Subcutaneous abdominal adipose tissue (tissue), 5 donors: ENCODE results near the gene BCL6.

Experiments
- H3K27ac ChIP-seq: one replicate; pipeline ENCODE4 v1.7.0; 2013; ENCODE audit warnings: low read depth, mild to moderate bottlenecking, inconsistent platforms, low read length, moderate library complexity
- H3K27me3 ChIP-seq, 5 donors: one replicate each; pipeline ENCODE4 v1.7.0; 2013; ENCODE audit warnings: low read length in 5 of 5, inconsistent platforms in 1 of 5; ENCODE audit not compliant: control insufficient read depth in 5 of 5, insufficient read depth in 4 of 5
- H3K36me3 ChIP-seq, 5 donors: one replicate each; pipeline ENCODE4 v1.7.0; 2013; ENCODE audit warnings: low read length in 5 of 5; ENCODE audit not compliant: control insufficient read depth in 5 of 5, insufficient read depth in 5 of 5
- H3K4me1 ChIP-seq, 5 donors: one replicate each; pipeline ENCODE4 v1.7.0; 2013; ENCODE audit warnings: low read length in 5 of 5, mild to moderate bottlenecking in 3 of 5, moderate library complexity in 1 of 5; ENCODE audit not compliant: control insufficient read depth in 5 of 5, insufficient read depth in 5 of 5
- H3K4me3 ChIP-seq, 5 donors: one replicate each; pipeline ENCODE4 v1.7.0; 2013; ENCODE audit warnings: low read length in 5 of 5, low read depth in 1 of 5
- H3K9ac ChIP-seq, 5 donors: one replicate each; pipeline ENCODE4 v1.7.0; 2013; ENCODE audit warnings: low read length in 5 of 5, mild to moderate bottlenecking in 4 of 5, moderate library complexity in 3 of 5
- H3K9me3 ChIP-seq, 5 donors: one replicate each; pipeline ENCODE4 v1.7.0; 2013; ENCODE audit warnings: low read length in 5 of 5; ENCODE audit not compliant: control insufficient read depth in 5 of 5
- donor health status: healthy.
- donor health status: healthy.
- donor health status: healthy.
- donor health status: healthy.
- donor health status: healthy.

The BCL6 gene

GRCh38 chr3:187700249-187700648, 45.0 kb downstream of the BCL6 start:
- no peak overlapping the region for H3K4me3 ChIP-seq
- no peak overlapping the region for H3K9ac ChIP-seq
- no peaks in the 10 kb centered on the region for H3K36me3 ChIP-seq
- H3K4me1 ChIP-seq = no peaks in the 10 kb centered on the region
- no peak overlapping the region for H3K27ac ChIP-seq
- H3K27me3 ChIP-seq = peaks cover 0 to 5% (median 3%) of the 10 kb centered on the region in 5 donors
- H3K9me3 ChIP-seq = no peaks in the 10 kb centered on the region

- no peak overlapping the region for H3K4me3 ChIP-seq
- no peak overlapping the region for H3K27ac ChIP-seq
- peaks cover 0 to 6% (median 3%) of the 10 kb centered on the region in 5 donors for H3K27me3 ChIP-seq
- no peaks in the 10 kb centered on the region for H3K9me3 ChIP-seq
- no peak overlapping the region for H3K9ac ChIP-seq
- H3K36me3 ChIP-seq = no peaks in the 10 kb centered on the region
- no peaks in the 10 kb centered on the region for H3K4me1 ChIP-seq
These were observed 46.5 kb downstream of the BCL6 start for GRCh38 chr3:187698499-187699399.

- Histone ChIP-seq H3K9me3 (no peaks in the 10 kb centered on the region), H3K36me3 (no peaks in the 10 kb centered on the region), H3K27me3 (peaks cover 0 to 9% (median 3%) of the 10 kb centered on the region in 5 donors), H3K4me1 (no peaks in the 10 kb centered on the region), H3K4me3 (no peak overlapping the region), H3K9ac (no peak overlapping the region), H3K27ac (no peak overlapping the region)
These were observed 49.2 kb downstream of the BCL6 start for GRCh38 chr3:187696021-187696420.

- H3K9me3 ChIP-seq = no peaks in the 10 kb centered on the region
- H3K9ac ChIP-seq = no peak overlapping the region
- H3K27ac ChIP-seq = no peak overlapping the region
- H3K27me3 ChIP-seq = peaks cover 0 to 9% (median 3%) of the 10 kb centered on the region in 5 donors
- H3K4me3 ChIP-seq = no peak overlapping the region
- H3K4me1 ChIP-seq = no peaks in the 10 kb centered on the region
- H3K36me3 ChIP-seq = no peaks in the 10 kb centered on the region
These were observed 49.8 kb downstream of the BCL6 start for GRCh38 chr3:187695449-187695848.

- no peak overlapping the region for H3K9ac ChIP-seq
These were observed 50.5 kb downstream of the BCL6 start for GRCh38 chr3:187694801-187695200.

GRCh38 chr3:187693431-187693830, 51.8 kb downstream of the BCL6 start:
- Histone ChIP-seq H3K4me1 (no peaks in the 10 kb centered on the region), H3K27me3 (peaks cover 0 to 9% (median 2%) of the 10 kb centered on the region in 5 donors), H3K27ac (no peak overlapping the region), H3K9ac (no peak overlapping the region), H3K36me3 (no peaks in the 10 kb centered on the region), H3K9me3 (no peaks in the 10 kb centered on the region), H3K4me3 (no peak overlapping the region)

More at GRCh38 chr3:187694801-187695200, 50.5 kb downstream of the BCL6 start:
- Histone ChIP-seq H3K36me3 (no peaks in the 10 kb centered on the region), H3K27ac (no peak overlapping the region), H3K9me3 (no peaks in the 10 kb centered on the region), H3K4me3 (no peak overlapping the region), H3K27me3 (peaks cover 0 to 9% (median 4%) of the 10 kb centered on the region in 5 donors), H3K4me1 (no peaks in the 10 kb centered on the region)

- Histone ChIP-seq H3K27ac (no peak overlapping the region), H3K9me3 (peaks cover 0 to 8% (median 4%) of the 10 kb centered on the region in 5 donors), H3K4me3 (no peak overlapping the region), H3K9ac (no peak overlapping the region), H3K36me3 (no peaks in the 10 kb centered on the region), H3K27me3 (peaks cover 0 to 3% (median 2%) of the 10 kb centered on the region in 5 donors), H3K4me1 (no peaks in the 10 kb centered on the region)
These were observed 55.3 kb downstream of the BCL6 start for GRCh38 chr3:187689984-187690383.

- peaks cover 0 to 2% (median under 1%) of the 10 kb centered on the region in 5 donors for H3K27me3 ChIP-seq
- no peaks in the 10 kb centered on the region for H3K36me3 ChIP-seq
- no peaks in the 10 kb centered on the region for H3K4me1 ChIP-seq
- H3K9ac ChIP-seq = no peak overlapping the region
- H3K9me3 ChIP-seq = peaks cover 0 to 11% (median 4%) of the 10 kb centered on the region in 5 donors
- H3K27ac ChIP-seq = no peak overlapping the region
- H3K4me3 ChIP-seq = no peak overlapping the region
These were observed 58.5 kb downstream of the BCL6 start for GRCh38 chr3:187686621-187687273.

GRCh38 chr3:187685948-187686347, 59.3 kb downstream of the BCL6 start:
- no peaks in the 10 kb centered on the region for H3K4me1 ChIP-seq
- H3K4me3 ChIP-seq = no peak overlapping the region

GRCh38 chr3:187684880-187685279, 60.4 kb downstream of the BCL6 start:
- Histone ChIP-seq H3K4me3 (no peak overlapping the region), H3K36me3 (no peaks in the 10 kb centered on the region), H3K27ac (no peak overlapping the region), H3K9ac (no peak overlapping the region), H3K27me3 (peaks cover 2 to 8% (median 5%) of the 10 kb centered on the region in 5 donors), H3K4me1 (no peaks in the 10 kb centered on the region), H3K9me3 (peaks cover 0 to 11% (median 4%) of the 10 kb centered on the region in 5 donors)

More at GRCh38 chr3:187685948-187686347, 59.3 kb downstream of the BCL6 start:
- Histone ChIP-seq H3K36me3 (no peaks in the 10 kb centered on the region), H3K27me3 (peaks cover 0 to 7% (median 5%) of the 10 kb centered on the region in 5 donors), H3K27ac (no peak overlapping the region), H3K9ac (no peak overlapping the region), H3K9me3 (peaks cover 0 to 11% (median 4%) of the 10 kb centered on the region in 5 donors)
